Skeletal muscle satellite cell (primary cell): ENCODE data around the gene KNG1.

Source experiments
- H3K27me3 ChIP-seq: 2 replicates; pipeline ENCODE4 v1.7.0; 2013; ENCODE audit warnings: low read length; ENCODE audit not compliant: control insufficient read depth, insufficient read depth
- H3K36me3 ChIP-seq: 2 replicates; pipeline ENCODE4 v1.7.0; 2013; ENCODE audit warnings: mild to moderate bottlenecking, control low read depth, low read length; ENCODE audit not compliant: insufficient read depth
- H3K4me1 ChIP-seq: 2 replicates; pipeline ENCODE4 v1.7.0; 2013; ENCODE audit warnings: low read length; ENCODE audit not compliant: control insufficient read depth, insufficient read depth
- H3K4me2 ChIP-seq: 2 replicates; pipeline ENCODE4 v1.7.0; 2013; ENCODE audit warnings: mild to moderate bottlenecking, low read length
- H3K4me3 ChIP-seq: 2 replicates; pipeline ENCODE4 v1.7.0; 2013; ENCODE audit warnings: low read length
- H3K9ac ChIP-seq: 2 replicates; pipeline ENCODE4 v1.7.0; 2013; ENCODE audit warnings: mild to moderate bottlenecking, low read depth, low read length, moderate library complexity
- H3K9me3 ChIP-seq: replicated peaks from 2 replicates; pipeline ENCODE4 v1.7.0; 2013; ENCODE audit warnings: mild to moderate bottlenecking, control low read depth, low read length

The KNG1 gene

DNA sequence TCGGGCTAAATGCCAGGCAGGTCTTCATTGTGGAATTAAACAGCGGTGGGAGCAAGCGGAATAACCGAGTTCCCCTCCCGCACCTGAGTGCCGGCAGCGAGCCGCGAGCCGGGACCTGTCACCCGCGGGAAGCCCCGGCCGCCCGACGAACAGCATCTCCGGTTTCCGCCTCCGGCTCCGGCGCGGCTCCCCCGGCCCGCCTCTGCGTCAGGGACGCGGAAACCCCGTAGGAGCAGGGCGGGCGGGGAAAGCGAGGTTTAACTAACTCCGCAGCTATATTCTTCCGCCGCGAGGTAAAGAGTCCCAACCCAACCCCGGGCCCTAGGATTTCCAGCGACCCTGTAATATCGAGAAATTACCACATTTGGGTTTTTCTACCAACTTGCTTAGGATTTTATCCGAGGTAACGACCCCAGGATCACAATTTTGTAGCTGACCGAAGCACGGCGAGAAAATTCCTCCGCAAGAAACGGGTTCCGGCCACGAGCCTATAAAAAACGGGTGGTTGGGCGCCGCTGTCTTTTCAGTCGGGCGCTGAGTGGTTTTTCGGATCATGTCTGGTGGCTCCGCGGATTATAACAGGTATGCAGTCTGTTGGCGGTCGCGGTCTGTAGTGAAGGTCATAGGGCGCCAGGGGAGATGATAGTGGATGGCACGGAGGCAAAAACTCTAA is 66.0 kb downstream of the KNG1 start, which contains the start of gene EIF4A2:
TSS of gene EIF4A2 (plus strand) at position 520 of the 673 bp plus-strand sequence. CDS start at position 554, 34 bp downstream.
- H3K4me3 ChIP-seq: peak within 1 kb of the TSS; percentile 84
- H3K4me1 ChIP-seq: peaks cover 18% of the 10 kb centered on the region
- no peaks in the 10 kb centered on the region for H3K27me3 ChIP-seq
- H3K9ac ChIP-seq: peak within 1 kb of the TSS; percentile 99
- peaks cover 47% of the 10 kb centered on the region for H3K36me3 ChIP-seq
- peak within 1 kb of the TSS; percentile 90 for H3K4me2 ChIP-seq
- H3K9me3 ChIP-seq: no peaks in the 10 kb centered on the region

DNA sequence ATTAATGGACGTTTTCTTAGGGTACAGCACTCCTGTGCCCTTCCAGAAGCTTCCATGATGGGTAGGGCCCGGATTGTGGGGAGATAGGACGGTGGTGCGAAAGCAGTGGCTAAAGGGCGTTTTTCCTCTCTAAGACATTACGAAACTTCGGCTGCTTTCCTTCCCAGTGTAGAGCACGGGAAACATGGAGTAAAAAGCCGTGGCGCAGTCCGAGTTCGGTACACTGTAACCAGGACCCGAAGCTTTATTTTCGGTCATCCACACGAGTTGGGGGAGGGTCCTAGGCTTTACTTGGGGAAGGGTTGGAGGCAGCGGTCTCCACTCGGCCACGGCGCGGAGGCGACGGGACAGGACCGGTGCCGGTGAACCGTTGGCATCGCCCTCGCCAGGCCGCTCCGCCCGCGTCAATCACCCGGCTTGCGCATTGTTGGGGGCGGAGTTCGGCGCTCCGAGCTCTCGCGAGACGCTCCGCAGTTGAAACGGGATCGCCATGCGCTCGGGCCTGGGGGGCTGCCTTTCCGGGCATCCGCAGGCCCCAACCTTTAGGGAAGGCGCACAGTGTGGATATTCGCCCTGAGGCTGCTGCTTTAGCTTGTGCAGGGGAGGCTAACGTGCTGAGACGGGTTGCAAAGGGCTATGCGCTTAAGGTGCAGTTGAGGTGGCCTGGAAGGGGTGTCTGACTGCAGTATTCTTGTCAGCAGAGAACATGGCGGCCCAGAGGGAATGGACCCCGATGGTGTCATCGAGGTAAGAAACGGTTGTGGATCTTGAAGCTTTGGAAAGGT is 66.8 kb downstream of the KNG1 start:
- Histone ChIP-seq H3K4me3 (peak overlapping the region; percentile 84), H3K4me2 (peak overlapping the region; percentile 90), H3K27me3 (no peaks in the 10 kb centered on the region), H3K36me3 (peaks cover 54% of the 10 kb centered on the region), H3K9me3 (no peaks in the 10 kb centered on the region), H3K9ac (peak overlapping the region; percentile 99), H3K4me1 (peaks cover 18% of the 10 kb centered on the region)

DNA sequence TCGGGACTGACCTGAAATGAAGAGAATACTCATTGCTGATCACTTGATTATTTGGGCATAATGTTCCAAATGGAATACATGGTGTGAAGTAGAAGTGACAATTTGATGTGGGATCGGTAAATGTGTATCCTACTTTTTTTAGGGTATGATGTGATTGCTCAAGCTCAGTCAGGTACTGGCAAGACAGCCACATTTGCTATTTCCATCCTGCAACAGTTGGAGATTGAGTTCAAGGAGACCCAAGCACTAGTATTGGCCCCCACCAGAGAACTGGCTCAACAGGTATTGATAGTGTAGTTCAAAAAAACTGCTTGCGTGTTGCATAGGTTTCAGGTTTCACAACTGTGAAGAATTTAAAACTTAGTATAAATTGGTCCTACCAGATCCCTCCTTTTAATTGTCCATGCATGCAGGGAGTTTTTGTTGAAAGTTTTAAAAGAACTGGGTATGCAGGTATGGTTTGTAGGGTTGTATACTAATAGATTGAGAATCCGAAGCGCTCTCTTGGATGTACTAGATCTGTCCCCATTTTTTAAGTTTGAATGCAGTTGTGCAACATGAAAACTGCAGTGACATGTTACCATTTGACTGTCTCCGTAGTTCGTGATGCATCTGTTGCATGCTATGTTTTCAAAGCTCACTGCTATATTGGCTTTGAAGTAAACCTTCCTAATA is 67.8 kb downstream of the KNG1 start:
- H3K4me2 ChIP-seq: peak overlapping the region; percentile 90
- H3K4me3 ChIP-seq: peak overlapping the region; percentile 84
- peaks cover 18% of the 10 kb centered on the region for H3K4me1 ChIP-seq
- H3K9me3 ChIP-seq: no peaks in the 10 kb centered on the region
- H3K27me3 ChIP-seq: no peaks in the 10 kb centered on the region
- H3K9ac ChIP-seq: peak overlapping the region; percentile 99
- H3K36me3 ChIP-seq: peaks cover 63% of the 10 kb centered on the region

DNA sequence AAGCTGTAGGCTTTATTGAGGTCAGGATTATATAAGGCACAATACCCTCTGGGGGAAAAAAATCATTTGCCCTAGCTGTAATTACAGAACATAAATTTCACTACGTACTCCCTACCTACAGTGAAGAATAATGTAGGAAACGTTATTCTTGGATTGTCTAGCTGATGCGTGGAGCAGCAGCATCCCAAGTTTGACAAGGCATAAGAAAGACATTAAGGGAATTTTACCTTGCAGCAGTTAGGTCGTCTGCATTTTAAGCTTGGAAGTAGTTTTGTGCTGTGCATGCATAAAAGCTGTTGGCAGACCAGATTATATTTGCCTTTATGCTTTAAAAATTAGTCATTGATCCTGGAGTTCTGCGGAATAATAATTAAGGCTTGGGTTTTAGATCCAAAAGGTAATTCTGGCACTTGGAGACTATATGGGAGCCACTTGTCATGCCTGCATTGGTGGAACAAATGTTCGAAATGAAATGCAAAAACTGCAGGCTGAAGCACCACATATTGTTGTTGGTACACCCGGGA is 68.4 kb downstream of the KNG1 start:
- Histone ChIP-seq H3K9me3 (no peaks in the 10 kb centered on the region), H3K27me3 (no peaks in the 10 kb centered on the region), H3K4me2 (peak overlapping the region; percentile 90), H3K4me1 (peaks cover 18% of the 10 kb centered on the region), H3K4me3 (peak overlapping the region; percentile 84), H3K36me3 (peaks cover 67% of the 10 kb centered on the region), H3K9ac (peak overlapping the region; percentile 99)

- H3K4me3 ChIP-seq: peak overlapping the region; percentile 84
- peak overlapping the region; percentile 90 for H3K4me2 ChIP-seq
- H3K9me3 ChIP-seq: no peaks in the 10 kb centered on the region
- no peaks in the 10 kb centered on the region for H3K27me3 ChIP-seq
- peak overlapping the region; percentile 99 for H3K9ac ChIP-seq
- peaks cover 18% of the 10 kb centered on the region for H3K4me1 ChIP-seq
- H3K36me3 ChIP-seq: peaks cover 67% of the 10 kb centered on the region
Measured at GRCh38 chr3:186786922-186787321, 69.8 kb downstream of the KNG1 start.

- Histone ChIP-seq H3K4me1 (peaks cover 18% of the 10 kb centered on the region), H3K9me3 (no peaks in the 10 kb centered on the region), H3K9ac (peak overlapping the region; percentile 99), H3K36me3 (peaks cover 67% of the 10 kb centered on the region), H3K27me3 (no peaks in the 10 kb centered on the region), H3K4me3 (peak overlapping the region; percentile 84), H3K4me2 (peak overlapping the region; percentile 90)
Measured at GRCh38 chr3:186787642-186788481, 70.7 kb downstream of the KNG1 start.

DNA sequence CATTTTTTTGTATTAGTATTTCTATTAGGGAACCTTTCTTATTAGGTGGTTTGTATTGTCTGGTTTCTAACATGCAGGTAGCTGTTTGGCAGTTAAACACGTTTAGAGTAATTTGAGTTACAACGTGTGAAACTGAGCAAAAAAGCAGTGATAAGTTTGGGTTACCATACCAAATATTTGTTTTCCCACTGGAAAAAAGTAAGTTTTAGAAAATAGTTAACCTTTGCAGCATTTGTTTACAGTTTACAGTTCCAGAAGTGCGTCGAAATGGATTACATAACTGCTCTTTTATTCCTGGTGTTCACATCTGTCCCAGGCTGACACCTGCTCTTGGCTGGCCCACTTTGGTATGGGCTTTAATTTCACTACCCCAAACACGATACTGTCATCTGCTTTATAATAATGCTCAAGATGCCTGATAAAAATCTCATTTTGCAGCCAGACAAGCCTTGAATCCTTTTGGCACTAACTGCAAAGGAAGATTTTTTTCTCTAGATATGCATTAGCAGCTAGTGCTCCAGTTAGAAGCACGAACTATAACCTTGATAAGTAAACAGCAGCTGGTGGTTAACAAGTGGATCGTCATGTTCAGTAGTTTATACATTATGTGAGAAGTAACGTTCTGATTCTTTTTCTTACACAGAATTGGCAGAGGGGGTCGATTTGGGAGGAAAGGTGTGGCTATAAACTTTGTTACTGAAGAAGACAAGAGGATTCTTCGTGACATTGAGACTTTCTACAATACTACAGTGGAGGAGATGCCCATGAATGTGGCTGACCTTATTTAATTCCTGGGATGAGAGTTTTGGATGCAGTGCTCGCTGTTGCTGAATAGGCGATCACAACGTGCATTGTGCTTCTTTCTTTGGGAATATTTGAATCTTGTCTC is 71.6 kb downstream of the KNG1 start:
- Histone ChIP-seq H3K27me3 (no peaks in the 10 kb centered on the region), H3K4me1 (peaks cover 18% of the 10 kb centered on the region), H3K36me3 (peaks cover 68% of the 10 kb centered on the region)

GRCh38 chr3:186789554-186790260 is 72.5 kb downstream of the KNG1 start:
- Histone ChIP-seq H3K4me1 (peaks cover 18% of the 10 kb centered on the region), H3K36me3 (peaks cover 62% of the 10 kb centered on the region), H3K4me3 (no peak overlapping the region), H3K9me3 (no peaks in the 10 kb centered on the region), H3K9ac (no peak overlapping the region), H3K27me3 (no peaks in the 10 kb centered on the region), H3K4me2 (no peak overlapping the region)

More for the DNA sequence above, 71.6 kb downstream of the KNG1 start:
- Histone ChIP-seq H3K9ac (no peak overlapping the region), H3K4me3 (no peak overlapping the region), H3K4me2 (peak overlapping the region; percentile 90), H3K9me3 (no peaks in the 10 kb centered on the region)

GRCh38 chr3:186790261-186790981 is 73.3 kb downstream of the KNG1 start:
- Histone ChIP-seq H3K27me3 (no peaks in the 10 kb centered on the region), H3K4me3 (no peak overlapping the region), H3K4me1 (peaks cover 18% of the 10 kb centered on the region), H3K9ac (no peak overlapping the region), H3K36me3 (peaks cover 54% of the 10 kb centered on the region), H3K9me3 (no peaks in the 10 kb centered on the region), H3K4me2 (no peak overlapping the region)
